Coronary artery (tissue), 2 donors: Measurements from ENCODE around the gene BRME1.
"Not testable (repeated sequence)": the region's sequence is repeated elsewhere in the genome, so short reads cannot be mapped to it uniquely, and the experiment has no call there.

Source experiments
- DNase-seq: peaks from one replicate; pipeline ENCODE4 v3.0.0-alpha.2; 2017; ENCODE audit warnings: low spot score
- H3K27ac ChIP-seq, 2 donors: fragments of 200-600 bp; sonication (generic); one replicate each; pipeline ENCODE4 v1.5.1; 2016 to 2019
- H3K4me3 ChIP-seq: fragments of 200-600 bp; sonication (generic); 2 replicates; pipeline ENCODE4 v1.5.1; 2016; ENCODE audit warnings: mild to moderate bottlenecking, moderate library complexity
- CTCF ChIP-seq: fragments of 200-600 bp; sonication (generic); IDR thresholded peaks from one replicate; pipeline ENCODE4 v1.5.1; 2019; ENCODE audit warnings: antibody characterized with exemption

BRME1 gene

GRCh38 chr19:13926715-13927114 is 20.8 kb upstream of the BRME1 start:
- no peak for TF ChIP-seq CTCF
- no peak for DNase-seq

GRCh38 chr19:13926010-13926409 is 20.1 kb upstream of the BRME1 start:
- DNase-seq, result no peak
- H3K27ac ChIP-seq, result no peak overlapping the region
- TF ChIP-seq CTCF, result no peak
- H3K4me3 ChIP-seq, result no peak overlapping the region

More at GRCh38 chr19:13926715-13927114, 20.8 kb upstream of the BRME1 start:
- Histone ChIP-seq H3K27ac (no peak overlapping the region), H3K4me3 (no peak overlapping the region)

- H3K27ac ChIP-seq, result no peak overlapping the region
- DNase-seq, result no peak
- no peak overlapping the region for H3K4me3 ChIP-seq
- no peak for TF ChIP-seq CTCF
These were observed 17.5 kb upstream of the BRME1 start for GRCh38 chr19:13923194-13923987.

GRCh38 chr19:13922118-13922517 is 16.2 kb upstream of the BRME1 start:
- not testable (repeated sequence) for H3K4me3 ChIP-seq, DNase-seq, H3K27ac ChIP-seq

GRCh38 chr19:13920940-13921747 is 15.2 kb upstream of the BRME1 start:
- no peak overlapping the region for H3K4me3 ChIP-seq
- no peak overlapping the region for H3K27ac ChIP-seq
- DNase-seq, result no peak
- no peak for TF ChIP-seq CTCF

GRCh38 chr19:13920524-13920923 is 14.6 kb upstream of the BRME1 start:
- no peak overlapping the region for H3K27ac ChIP-seq
- DNase-seq, result no peak
- no peak overlapping the region for H3K4me3 ChIP-seq
- no peak for TF ChIP-seq CTCF

- no peak overlapping the region for H3K27ac ChIP-seq
- no peak for DNase-seq
- TF ChIP-seq CTCF, result no peak
- no peak overlapping the region for H3K4me3 ChIP-seq
These were observed 13.0 kb upstream of the BRME1 start for GRCh38 chr19:13918726-13919411.
